GM19193 (cell line): ENCODE measurements around the gene CATSPER4.

Experiments
- POLR2A ChIP-seq: IDR thresholded peaks from 4 replicates; pipeline ENCODE4 v1.6.1; 2011; ENCODE audit not compliant: insufficient read depth, insufficient read length; ENCODE audit errors: extremely low read depth

CATSPER4 gene

GRCh38 chr1:26234644-26235370 lies 44.4 kb downstream of the CATSPER4 start:
- no peak for TF ChIP-seq POLR2A

- TF ChIP-seq POLR2A = no peak
These were observed 47.0 kb downstream of the CATSPER4 start for GRCh38 chr1:26237230-26237966.

DNA sequence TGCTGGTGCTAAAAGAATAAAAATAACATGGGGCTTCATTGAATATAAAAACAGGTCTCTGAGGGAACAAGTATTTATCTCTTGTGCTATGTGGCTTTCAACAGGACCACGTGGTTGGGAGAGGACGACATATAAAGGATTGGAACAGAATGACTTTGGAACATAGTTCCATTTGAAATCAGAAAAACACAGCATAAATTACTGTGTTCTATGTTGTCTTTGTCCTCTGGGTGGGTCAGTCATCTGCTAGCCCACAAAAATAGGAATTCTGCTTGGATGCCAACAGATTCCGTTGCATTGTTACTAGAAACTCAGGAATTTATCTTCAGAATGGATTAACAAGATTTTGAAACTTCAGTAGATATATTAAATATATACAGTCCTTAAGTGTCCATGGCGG lies 49.5 kb downstream of the CATSPER4 start:
- no peak for TF ChIP-seq POLR2A
